ENCODE data around the gene STARD9.

- no peak for TF ChIP-seq CTCF (IDR thresholded peaks at IDR 0.05 in 2 of 3, conservative IDR thresholded peaks at IDR 0.05 in 1 of 3; ENCODE audit: borderline replicate concordance in 1 of 3, insufficient read depth in 1 of 3, low read depth in 2 of 3, low read length in 2 of 3)
- no peak for TF ChIP-seq POLR2AphosphoS5 (IDR thresholded peaks at IDR 0.05; ENCODE audit: low read depth, low read length)
- no peak for TF ChIP-seq EZH2 (IDR thresholded peaks at IDR 0.05)
- no peak for TF ChIP-seq POLR2A (IDR thresholded peaks at IDR 0.05; ENCODE audit: borderline replicate concordance, extremely low read depth, insufficient read depth, insufficient read length)
- no peak for TF ChIP-seq CEBPB (IDR thresholded peaks at IDR 0.05; ENCODE audit: low read depth)
- no peak for TF ChIP-seq MAX (IDR thresholded peaks at IDR 0.05)
- no peak for TF ChIP-seq YY1 (IDR thresholded peaks at IDR 0.05; ENCODE audit: extremely low read depth, insufficient replicate concordance, low read depth, low read length)
- TF ChIP-seq SIN3A (IDR thresholded peaks at IDR 0.05; ENCODE audit: low read depth), result no peak
- no peak for TF ChIP-seq ZFX (IDR thresholded peaks at IDR 0.05)
- no peak for TF ChIP-seq ZBTB33 (IDR thresholded peaks at IDR 0.05; ENCODE audit: extremely low read depth, insufficient replicate concordance, low read length)
- no peak for TF ChIP-seq SP1 (IDR thresholded peaks at IDR 0.05; ENCODE audit: low read depth)
- no peak for TF ChIP-seq RAD21 (IDR thresholded peaks at IDR 0.05; ENCODE audit: low read depth)
- no peak for TF ChIP-seq EGR1 (IDR thresholded peaks at IDR 0.05; ENCODE audit: low read depth)
Measured at GRCh38 chr15:42619656-42620371, 44.4 kb downstream of the STARD9 start.
